IMR-90 (cell line): Measurements from ENCODE around the gene GCNA. TPM values are rescaled to one million over a fixed set of nuclear protein-coding genes. Genes with fewer than 3 reads are reported as not detected.
"Not testable (repeated sequence)": the region's sequence is repeated elsewhere in the genome, so short reads cannot be mapped to it uniquely, and the experiment has no call there.

Experiments used
- ATAC-seq: fragments of 200-7000 bp; cut with Tn5 transposase; 2 replicates; pipeline ENCODE4 v1.9.1; 2020; ENCODE audit warnings: low read depth, mild to moderate bottlenecking, moderate library complexity
- BruUV-seq: library from RNA; stranded (reverse); fragments of 400-500 nt; replicated peaks from 2 replicates; lab custom pipeline; 2021; lab: Mats Ljungman, UMichigan
- CTCF ChIA-PET: fragments of 300-600 bp; formaldehyde crosslinking; extraction: SDS; loops from one replicate; lab custom pipeline; 2021; ENCODE audit warnings: antibody characterized with exemption; lab: Yijun Ruan, JAX
- POLR2A ChIA-PET: fragments of 300-600 bp; sonication (Branson Sonifier 250); formaldehyde crosslinking; loops from one replicate; lab custom pipeline; 2022; ENCODE audit warnings: antibody characterized with exemption; ENCODE audit not compliant: unreplicated experiment; lab: Charles Lee
- DNase-seq: peaks from one replicate; pipeline ENCODE4 v3.0.0; 2013
- H2AFZ ChIP-seq: replicated peaks from 2 replicates; pipeline ENCODE3; 2013; ENCODE audit warnings: low read length, mild to moderate bottlenecking; ENCODE audit not compliant: poor library complexity
- H2AK5ac ChIP-seq: 2 replicates; pipeline ENCODE4 v1.6.1; 2013; ENCODE audit warnings: low read depth, low read length, inconsistent platforms
- H2AK9ac ChIP-seq: replicated peaks from 2 replicates; pipeline ENCODE3; 2013; ENCODE audit warnings: mild to moderate bottlenecking, low read depth, low read length, moderate library complexity; ENCODE audit not compliant: poor library complexity
- H2BK120ac ChIP-seq: 2 replicates; pipeline ENCODE4 v1.6.1; 2013; ENCODE audit warnings: low read depth, low read length, inconsistent platforms
- H2BK15ac ChIP-seq: 3 replicates; pipeline ENCODE4 v1.6.1; 2013; ENCODE audit warnings: low read depth, low read length, inconsistent platforms
- H2BK20ac ChIP-seq: 2 replicates; pipeline ENCODE4 v1.6.1; 2013; ENCODE audit warnings: low read depth, mild to moderate bottlenecking, inconsistent platforms, low read length, moderate library complexity
- H2BK5ac ChIP-seq: 2 replicates; pipeline ENCODE4 v1.6.1; 2013; ENCODE audit warnings: mild to moderate bottlenecking, low read depth, low read length, inconsistent platforms; ENCODE audit not compliant: poor library complexity, severe bottlenecking
- H3K14ac ChIP-seq: replicated peaks from 2 replicates; pipeline ENCODE4 v1.6.1; 2013; ENCODE audit warnings: low read depth, low read length, inconsistent platforms
- H3K18ac ChIP-seq: 2 replicates; pipeline ENCODE4 v1.6.1; 2013; ENCODE audit warnings: low read depth, low read length, control low read depth
- H3K23ac ChIP-seq: 2 replicates; pipeline ENCODE4 v1.6.1; 2013; ENCODE audit warnings: low read depth, low read length, inconsistent platforms
- H3K27ac ChIP-seq: 2 replicates; pipeline ENCODE4 v1.5.1; 2013; ENCODE audit warnings: mild to moderate bottlenecking, control low read depth, low read length; ENCODE audit not compliant: insufficient read depth
- H3K27me3 ChIP-seq: 2 replicates; pipeline ENCODE4 v1.6.1; 2013; ENCODE audit warnings: low read length; ENCODE audit not compliant: control insufficient read depth, insufficient read depth
- H3K36me3 ChIP-seq: 2 replicates; pipeline ENCODE4 v1.6.1; 2013; ENCODE audit warnings: low read length, mixed read lengths; ENCODE audit not compliant: control insufficient read depth, insufficient read depth
- H3K4ac ChIP-seq: 2 replicates; pipeline ENCODE4 v1.6.1; 2013; ENCODE audit warnings: low read depth, low read length, inconsistent platforms
- H3K4me1 ChIP-seq: 2 replicates; pipeline ENCODE4 v1.6.1; 2013; ENCODE audit warnings: low read length, mixed read lengths; ENCODE audit not compliant: control insufficient read depth, insufficient read depth
- H3K4me2 ChIP-seq: 2 replicates; pipeline ENCODE4 v1.6.1; 2013; ENCODE audit warnings: low read depth, mild to moderate bottlenecking, control low read depth, low read length, moderate library complexity
- H3K4me3 ChIP-seq: 2 replicates; pipeline ENCODE4 v1.5.1; 2013; ENCODE audit warnings: low read depth, mild to moderate bottlenecking, control low read depth, low read length, moderate library complexity; ENCODE audit not compliant: insufficient read depth
- H3K56ac ChIP-seq: 2 replicates; pipeline ENCODE4 v1.6.1; 2013; ENCODE audit warnings: low read length, inconsistent platforms; ENCODE audit not compliant: insufficient read depth; ENCODE audit errors: extremely low read depth
- H3K79me1 ChIP-seq, 2 experiments: 2 replicates each; pipeline ENCODE4 v1.6.1; 2013; ENCODE audit warnings: low read length in 2 of 2, inconsistent platforms in 1 of 2, low read depth in 1 of 2
- H3K9ac ChIP-seq: 2 replicates; pipeline ENCODE4 v1.6.1; 2013; ENCODE audit warnings: low read depth, low read length, control low read depth
- H3K9me1 ChIP-seq: 2 replicates; pipeline ENCODE4 v1.6.1; 2013; ENCODE audit warnings: low read length, inconsistent platforms; ENCODE audit not compliant: insufficient read depth
- H3K9me3 ChIP-seq: 2 replicates; pipeline ENCODE4 v1.6.1; 2013; ENCODE audit warnings: low read length; ENCODE audit not compliant: control insufficient read depth, insufficient read depth
- H4K20me1 ChIP-seq: 2 replicates; pipeline ENCODE4 v1.6.1; 2013; ENCODE audit warnings: low read length, inconsistent platforms; ENCODE audit not compliant: insufficient read depth
- H4K5ac ChIP-seq: 2 replicates; pipeline ENCODE4 v1.6.1; 2013; ENCODE audit warnings: mild to moderate bottlenecking, low read depth, low read length, control low read depth
- H4K8ac ChIP-seq, 2 experiments: 2 replicates each; pipeline ENCODE4 v1.6.1; 2013; ENCODE audit warnings: low read depth in 2 of 2, low read length in 2 of 2, control low read depth in 1 of 2, inconsistent platforms in 1 of 2
- H4K91ac ChIP-seq: 2 replicates; pipeline ENCODE4 v1.6.1; 2013; ENCODE audit warnings: low read depth, low read length, inconsistent platforms; ENCODE audit not compliant: insufficient read depth
- WGBS, 2 experiments: methylation state at CpG; one replicate each; pipeline versions ENCODE4 v1.1.5 to v1.1.7; 2013; ENCODE audit warnings: missing lambda C conversion rate in 2 of 2; ENCODE audit not compliant: insufficient read length in 1 of 2; ENCODE audit errors: extremely low coverage in 2 of 2; 5-methylcytosine and 5-hydroxymethylcytosine counted together
- dilution Hi-C: fragments of 300-500 bp; cut with HindIII; formaldehyde crosslinking; loops from one replicate; pipeline ENCODE4 v1.14.3; 2018; ENCODE audit warnings: low sequenced_read_pairs; ENCODE audit not compliant: unreplicated experiment
- in situ Hi-C: fragments of 300-500 bp; cut with MboI; formaldehyde crosslinking; loops from 3 replicates; pipeline ENCODE4 v1.14.3; 2019; ENCODE audit warnings: low sequenced_read_pairs, inconsistent platforms, mixed read lengths
- intact Hi-C: fragments of 100-400 bp; cut with micrococcal nuclease; formaldehyde crosslinking; loops from 2 replicates; pipeline ENCODE4 v1.10.0; 2022
- polyA plus RNA-seq, 3 experiments: library from polyadenylated mRNA; depleted of rRNA; stranded (reverse); fragments of >200 nt; gene quantifications; 2 replicates each; pipeline ENCODE4 v1.2.3, GENCODE V29; 2012; ENCODE audit warnings: low replicate concordance in 1 of 3
- total RNA-seq: library from RNA; depleted of rRNA; stranded (reverse); fragments of >200 nt; gene quantifications from 2 replicates; pipeline ENCODE4 v1.2.3, GENCODE V29; 2012

GCNA gene
- total and polyA plus RNA-seq, 2 of the 4 experiments (the other 2 are of a cell fraction) = 0.90 to 1.3 TPM

DNA sequence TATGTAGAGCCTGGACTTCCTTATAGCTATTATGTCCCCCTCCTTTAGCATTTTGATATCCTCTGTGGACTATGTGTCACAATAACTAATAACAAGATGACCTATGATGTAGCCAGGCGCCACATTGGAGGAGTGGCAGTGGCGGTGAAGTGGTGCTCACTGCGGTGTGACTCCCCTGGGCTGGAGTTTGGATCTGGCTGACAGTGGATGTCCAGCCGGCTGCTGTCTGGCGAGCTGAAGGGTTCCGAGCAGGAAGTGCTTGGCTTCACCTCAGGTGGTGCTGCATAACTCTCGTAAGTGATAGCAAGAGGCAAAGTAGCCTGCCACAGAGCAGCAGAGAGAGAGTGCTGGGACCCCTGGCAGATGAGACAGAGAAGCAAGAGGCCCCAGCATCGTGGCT is 15.0 kb downstream of the GCNA start:
- BruUV-seq, H4K91ac ChIP-seq, H3K9ac ChIP-seq, H3K4me2 ChIP-seq, H3K27ac ChIP-seq, H2BK5ac ChIP-seq, H4K5ac ChIP-seq, H2AFZ ChIP-seq, H3K56ac ChIP-seq, H2AK5ac ChIP-seq, H2BK15ac ChIP-seq, H3K4ac ChIP-seq, POLR2A ChIA-PET, H3K9me3 ChIP-seq, in situ Hi-C loops, H3K9me1 ChIP-seq, H3K18ac ChIP-seq, H4K20me1 ChIP-seq, H3K14ac ChIP-seq, DNase-seq, ATAC-seq, H4K8ac ChIP-seq, dilution Hi-C loops, H3K79me1 ChIP-seq, H3K23ac ChIP-seq, H2BK20ac ChIP-seq, CTCF ChIA-PET, H2BK120ac ChIP-seq, intact Hi-C loops, H3K4me3 ChIP-seq, H3K27me3 ChIP-seq, H2AK9ac ChIP-seq, H3K4me1 ChIP-seq: not testable (repeated sequence)
- peaks cover 11% of the 10 kb centered on the region; the same call in 1 of the 2 replicates for H3K36me3 ChIP-seq
- WGBS, 2 experiments = no CpG with 5 or more reads among the region's 8 CpGs
